ENCODE measurements around the gene ITGB3. TPM values are rescaled to one million over a fixed set of nuclear protein-coding genes. Genes with fewer than 3 reads are reported as not detected.
"Not testable (repeated sequence)": the region's sequence is repeated elsewhere in the genome, so short reads cannot be mapped to it uniquely, and the experiment has no call there.

ITGB3 gene
- total RNA-seq, result 13.2 TPM

GRCh38 chr17:47253541-47254402, at the start of gene ITGB3:
TSS of gene ITGB3 (plus strand) at chr17:47253827. CDS start at chr17:47253862, 35 bp downstream.
- peak; percentile 76 for DNase-seq (ENCODE audit: low spot score)

- DNase-seq (ENCODE audit: low spot score), result no peak
Observed at GRCh38 chr17:47203984-47204721, 49.5 kb upstream of the ITGB3 start.

GRCh38 chr17:47204722-47205418, 48.8 kb upstream of the ITGB3 start:
- DNase-seq (ENCODE audit: low spot score), result no peak

- peak; percentile 66 for DNase-seq (ENCODE audit: low spot score)
Observed at GRCh38 chr17:47205419-47205963, 48.1 kb upstream of the ITGB3 start.

GRCh38 chr17:47207143-47208067, 46.2 kb upstream of the ITGB3 start:
- DNase-seq (ENCODE audit: low spot score), result no peak

GRCh38 chr17:47208744-47209488, 44.7 kb upstream of the ITGB3 start, which contains the start of gene MYL4:
TSS of gene MYL4 (plus strand) at chr17:47209348. CDS start at chr17:47209423, 75 bp downstream.
- no peak for DNase-seq (ENCODE audit: low spot score)

GRCh38 chr17:47209499-47209898, 44.1 kb upstream of the ITGB3 start:
- DNase-seq (ENCODE audit: low spot score), result no peak

- DNase-seq (ENCODE audit: low spot score), result no peak
Observed at GRCh38 chr17:47210105-47210504, 43.5 kb upstream of the ITGB3 start.

- no peak for DNase-seq (ENCODE audit: low spot score)
Observed at GRCh38 chr17:47210779-47211178, 42.8 kb upstream of the ITGB3 start.

GRCh38 chr17:47212458-47212857, 41.2 kb upstream of the ITGB3 start:
- no peak for DNase-seq (ENCODE audit: low spot score)

GRCh38 chr17:47213540-47213939, 40.1 kb upstream of the ITGB3 start:
- no peak for DNase-seq (ENCODE audit: low spot score)

GRCh38 chr17:47214931-47215330, 38.7 kb upstream of the ITGB3 start:
- DNase-seq (ENCODE audit: low spot score), result no peak

- not testable (repeated sequence) for DNase-seq (ENCODE audit: low spot score)
Observed at GRCh38 chr17:47216821-47217220, 36.8 kb upstream of the ITGB3 start.

- not testable (repeated sequence) for DNase-seq (ENCODE audit: low spot score)
Observed at GRCh38 chr17:47217279-47217678, 36.3 kb upstream of the ITGB3 start.

GRCh38 chr17:47218896-47219430, 34.7 kb upstream of the ITGB3 start:
- DNase-seq (ENCODE audit: low spot score), result no peak

- no peak for DNase-seq (ENCODE audit: low spot score)
Observed at GRCh38 chr17:47219621-47220475, 33.8 kb upstream of the ITGB3 start.

GRCh38 chr17:47220531-47220999, 33.1 kb upstream of the ITGB3 start:
- no peak for DNase-seq (ENCODE audit: low spot score)

- no peak for DNase-seq (ENCODE audit: low spot score)
Observed at GRCh38 chr17:47221154-47221553, 32.5 kb upstream of the ITGB3 start.

GRCh38 chr17:47222047-47222446, 31.6 kb upstream of the ITGB3 start:
- DNase-seq (ENCODE audit: low spot score), result no peak

Measured in ureter (tissue), 1 donor.